Upper lobe of right lung (tissue), 1 donor: ENCODE data around the gene NCAPG2. TPM values are rescaled to one million over a fixed set of nuclear protein-coding genes. Genes with fewer than 3 reads are reported as not detected.
"Not testable (repeated sequence)": the region's sequence is repeated elsewhere in the genome, so short reads cannot be mapped to it uniquely, and the experiment has no call there.

Source experiments
- ATAC-seq: fragments of 200-7000 bp; cut with Tn5 transposase; one replicate; pipeline ENCODE4 v1.9.1; 2020; ENCODE audit warnings: mild to moderate bottlenecking, moderate library complexity
- DNase-seq: peaks from one replicate; pipeline ENCODE4 v3.0.0-alpha.2; 2020
- H3K27ac ChIP-seq: fragments of 200-600 bp; one replicate; pipeline ENCODE4 v1.8.0; 2022
- H3K27me3 ChIP-seq: fragments of 200-600 bp; one replicate; pipeline ENCODE4 v1.8.0; 2022; ENCODE audit warnings: mild to moderate bottlenecking
- H3K36me3 ChIP-seq: fragments of 200-600 bp; one replicate; pipeline ENCODE4 v1.8.0; 2022
- H3K4me1 ChIP-seq: fragments of 200-600 bp; one replicate; pipeline ENCODE4 v1.8.0; 2022
- H3K4me3 ChIP-seq: fragments of 200-600 bp; one replicate; pipeline ENCODE4 v1.8.0; 2022; ENCODE audit warnings: mild to moderate bottlenecking
- H3K9me3 ChIP-seq: fragments of 200-600 bp; one replicate; pipeline ENCODE4 v1.8.0; 2022
- CTCF ChIP-seq: fragments of 200-600 bp; IDR thresholded peaks from one replicate; pipeline ENCODE4 v1.8.0; 2022; ENCODE audit warnings: antibody characterized with exemption
- intact Hi-C: fragments of 100-400 bp; cut with DNase I; formaldehyde crosslinking; loops from one replicate; pipeline ENCODE4 v1.11.0; 2022
- total RNA-seq: library from RNA; stranded (reverse); fragmentation: NEBNext Ultra II Directional; extraction: Animal tissue kit (Norgen Biotek cat#: 25700); gene quantifications from one replicate; pipeline ENCODE4 v1.2.1, GENCODE V29; 2021
- donor health status: DM: no; HTN: yes; CAD: no; lungs with severe emphysema.

Gene NCAPG2
- total RNA-seq, 1 donor from 2014 or later, result 6.5 TPM

GRCh38 chr7:158710651-158711102 lies 6.1 kb upstream of the NCAPG2 start:
- intact Hi-C loops, result no loop called here
- TF ChIP-seq CTCF, result no peak
- ATAC-seq (peak; percentile 77), DNase-seq (no peak)
- no peaks in the 10 kb centered on the region for H3K27me3 ChIP-seq
- peaks cover 5% of the 10 kb centered on the region for H3K4me1 ChIP-seq
- H3K36me3 ChIP-seq, result no peaks in the 10 kb centered on the region
- H3K27ac ChIP-seq, result no peak overlapping the region
- H3K4me3 ChIP-seq, result no peak overlapping the region
- H3K9me3 ChIP-seq, result no peaks in the 10 kb centered on the region

- Histone ChIP-seq H3K4me1 (peaks cover 7% of the 10 kb centered on the region), H3K9me3 (no peaks in the 10 kb centered on the region), H3K4me3 (no peak overlapping the region), H3K36me3 (no peaks in the 10 kb centered on the region), H3K27ac (no peak overlapping the region), H3K27me3 (no peaks in the 10 kb centered on the region)
- intact Hi-C loops, result no loop called here
- DNase-seq (no peak), ATAC-seq (no peak)
- TF ChIP-seq CTCF, result no peak
Observed at GRCh38 chr7:158707610-158708009, 3.0 kb upstream of the NCAPG2 start.

GRCh38 chr7:158706710-158707590 lies 2.3 kb upstream of the NCAPG2 start:
- no peak overlapping the region for H3K27ac ChIP-seq
- no peaks in the 10 kb centered on the region for H3K27me3 ChIP-seq
- DNase-seq (no peak), ATAC-seq (no peak)
- H3K4me3 ChIP-seq, result no peak overlapping the region
- H3K36me3 ChIP-seq, result no peaks in the 10 kb centered on the region
- H3K4me1 ChIP-seq, result peaks cover 7% of the 10 kb centered on the region
- intact Hi-C loops, result no loop called here
- no peaks in the 10 kb centered on the region for H3K9me3 ChIP-seq
- no peak for TF ChIP-seq CTCF

- DNase-seq, result no peak
- intact Hi-C loops, result no loop called here
- no peaks in the 10 kb centered on the region for H3K36me3 ChIP-seq
- H3K4me1 ChIP-seq, result peaks cover 7% of the 10 kb centered on the region
- no peaks in the 10 kb centered on the region for H3K27me3 ChIP-seq
- no peak overlapping the region for H3K27ac ChIP-seq
- ATAC-seq, result no peak
- no peak for TF ChIP-seq CTCF
- H3K4me3 ChIP-seq, result no peak overlapping the region
- H3K9me3 ChIP-seq, result no peaks in the 10 kb centered on the region
Observed at GRCh38 chr7:158706273-158706704, 1.7 kb upstream of the NCAPG2 start.

- Histone ChIP-seq H3K36me3 (no peaks in the 10 kb centered on the region), H3K9me3 (no peaks in the 10 kb centered on the region), H3K4me1 (peaks cover 7% of the 10 kb centered on the region), H3K4me3 (peak overlapping the region; percentile 95), H3K27me3 (no peaks in the 10 kb centered on the region), H3K27ac (peak overlapping the region; percentile 87)
- ATAC-seq (no peak), DNase-seq (no peak)
- TF ChIP-seq CTCF, result no peak
- intact Hi-C loops, result no loop called here
Observed at GRCh38 chr7:158705234-158705850, 738 bp upstream of the NCAPG2 start.

- DNase-seq, ATAC-seq, H3K4me1 ChIP-seq, H3K9me3 ChIP-seq, intact Hi-C loops, H3K27me3 ChIP-seq, H3K36me3 ChIP-seq: not testable (repeated sequence)
- Histone ChIP-seq H3K4me3 (peak overlapping the region; percentile 95), H3K27ac (peak overlapping the region; percentile 87)
Observed at GRCh38 chr7:158703679-158704523, 703 bp downstream of the NCAPG2 start.
